GM18526 (cell line): ENCODE data around the gene YJEFN3.

ENCODE experiments used
- POLR2A ChIP-seq: IDR thresholded peaks from 3 replicates; pipeline ENCODE4 v1.6.1; 2011; ENCODE audit not compliant: insufficient read length; ENCODE audit errors: extremely low read depth

YJEFN3 gene

GRCh38 chr19:19527674-19528625 lies 761 bp upstream of the YJEFN3 start:
- no peak for TF ChIP-seq POLR2A

- no peak for TF ChIP-seq POLR2A
Observed at GRCh38 chr19:19529783-19530422, 1.2 kb downstream of the YJEFN3 start.

GRCh38 chr19:19530423-19530804 lies 1.7 kb downstream of the YJEFN3 start:
- no peak for TF ChIP-seq POLR2A

GRCh38 chr19:19530889-19531288 lies 2.2 kb downstream of the YJEFN3 start:
- no peak for TF ChIP-seq POLR2A

GRCh38 chr19:19531951-19532805 lies 3.5 kb downstream of the YJEFN3 start:
- TF ChIP-seq POLR2A, result no peak

- no peak for TF ChIP-seq POLR2A
Observed at GRCh38 chr19:19532806-19533701, 4.3 kb downstream of the YJEFN3 start.

- no peak for TF ChIP-seq POLR2A
Observed at GRCh38 chr19:19533841-19534240, 5.1 kb downstream of the YJEFN3 start.

- no peak for TF ChIP-seq POLR2A
Observed at GRCh38 chr19:19534556-19535265, 6.0 kb downstream of the YJEFN3 start.

- TF ChIP-seq POLR2A, result no peak
Observed at GRCh38 chr19:19535311-19536191, 6.8 kb downstream of the YJEFN3 start.

GRCh38 chr19:19537075-19538048 lies 8.7 kb downstream of the YJEFN3 start:
- TF ChIP-seq POLR2A, result no peak

- TF ChIP-seq POLR2A, result no peak
Observed at GRCh38 chr19:19538061-19538784, 9.5 kb downstream of the YJEFN3 start, which contains the start of gene CILP2. Gene CILP2, plus strand, starts transcription at chr19:19538265. Its CDS starts 85 bp downstream, at chr19:19538350.

GRCh38 chr19:19538785-19539166 lies 10.1 kb downstream of the YJEFN3 start:
- no peak for TF ChIP-seq POLR2A
